ENCODE data around the gene SPNS2.

The SPNS2 gene

DNA sequence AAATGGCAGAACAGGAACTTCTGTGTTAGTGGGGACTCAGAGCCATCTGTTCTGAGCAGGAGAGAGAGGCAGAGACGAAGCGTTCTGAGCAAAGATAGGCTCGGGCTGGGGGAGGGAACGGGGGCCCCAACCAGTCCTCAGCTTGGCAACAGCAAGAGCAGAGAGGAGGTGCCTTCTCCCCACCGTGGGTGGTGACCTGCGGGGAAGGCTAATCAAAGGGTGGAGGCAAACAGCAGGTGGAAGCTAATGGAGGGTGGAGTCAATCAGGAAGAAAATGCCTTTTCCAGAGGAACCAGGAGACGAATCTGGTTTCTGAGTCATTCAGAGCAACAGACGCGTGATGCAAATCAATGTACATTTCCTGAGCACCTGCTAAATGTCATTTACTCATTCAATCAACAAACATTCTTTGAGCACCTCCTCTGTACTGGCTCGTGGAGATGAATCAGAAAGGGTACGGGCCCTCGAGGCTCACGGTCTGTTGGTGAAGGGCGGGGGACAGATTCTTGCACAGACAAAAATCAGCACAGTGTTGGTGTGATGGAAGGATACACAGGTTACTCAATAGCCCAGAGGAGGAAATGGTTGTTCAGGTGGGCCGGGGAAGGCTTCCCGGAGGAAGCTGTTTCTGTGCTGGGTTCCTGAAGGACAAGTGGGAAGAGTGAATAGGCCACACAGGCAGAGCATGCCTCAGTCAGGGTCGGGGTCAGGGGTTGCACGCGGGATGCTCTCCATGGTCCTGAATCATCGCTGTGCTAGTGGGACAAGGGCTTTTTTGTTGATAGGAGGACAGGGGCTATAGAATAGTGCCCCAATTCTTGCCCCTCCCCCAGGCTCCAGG lies 5.7 kb upstream of the SPNS2 start:
- peaks cover 41% of the 10 kb centered on the region for H3K79me1 ChIP-seq (ENCODE audit: low read length)
- peak overlapping the region; percentile 88 for H2BK12ac ChIP-seq (ENCODE audit: low read length)
- peak overlapping the region; percentile 80 for H2BK5ac ChIP-seq (ENCODE audit: low read depth, low read length, poor library complexity)
- H3K14ac ChIP-seq (ENCODE audit: low read length) = peak overlapping the region; percentile 27
- no peak overlapping the region for H2AFZ ChIP-seq (ENCODE audit: insufficient read depth, low read length, poor library complexity)
- H4K8ac ChIP-seq (ENCODE audit: low read depth, low read length) = peak overlapping the region; percentile 28
- H3K9ac ChIP-seq (ENCODE audit: low read length) = no peak overlapping the region
- peaks cover 46 to 49% of the 10 kb centered on the region in 2 experiments for H3K4me1 ChIP-seq (ENCODE audit: control insufficient read depth in 1 of 2, insufficient read depth in 2 of 2, low read length in 2 of 2)
- peak; percentile 95 to 96 for DNase-seq
- no peaks in the 10 kb centered on the region for H3K9me3 ChIP-seq (ENCODE audit: insufficient read depth, low read depth, low read length)
- WGBS (ENCODE audit: extremely low coverage, insufficient coverage, insufficient read length) = no CpG with 5 or more reads among the region's 20 CpGs
- H3K18ac ChIP-seq (ENCODE audit: low read length) = peak overlapping the region; percentile 52
- H3K27ac ChIP-seq (ENCODE audit: low read depth, low read length) = peak overlapping the region; percentile 84
- peak overlapping the region; percentile 76 for H2BK120ac ChIP-seq (ENCODE audit: insufficient read depth, low read length, poor library complexity)
- no peaks in the 10 kb centered on the region for H3K27me3 ChIP-seq (ENCODE audit: insufficient read depth, low read length)
- no peak overlapping the region for H3K4ac ChIP-seq (ENCODE audit: low read depth, low read length)
- H3K4me2 ChIP-seq (ENCODE audit: low read length) = no peak overlapping the region
- H3K79me2 ChIP-seq (ENCODE audit: control insufficient read depth, insufficient read depth, low read length, poor library complexity) = peaks cover 13% of the 10 kb centered on the region
- H4K12ac ChIP-seq (ENCODE audit: low read depth, low read length) = no peak overlapping the region
- H3K23ac ChIP-seq (ENCODE audit: low read length) = no peak overlapping the region
- peak overlapping the region; percentile 70 for H4K91ac ChIP-seq (ENCODE audit: low read depth, low read length)
- peak overlapping the region; percentile 57 for H2AK5ac ChIP-seq (ENCODE audit: low read length)
- no peak overlapping the region for H3K4me3 ChIP-seq (ENCODE audit: low read depth, low read length)
- no peaks in the 10 kb centered on the region for H3K36me3 ChIP-seq (ENCODE audit: control insufficient read depth in 1 of 2, insufficient read depth in 2 of 2, low read length in 2 of 2)

- Histone ChIP-seq H3K4ac (ENCODE audit: low read depth, low read length) (no peak overlapping the region), H3K18ac (ENCODE audit: low read length) (no peak overlapping the region), H2AFZ (ENCODE audit: insufficient read depth, low read length, poor library complexity) (no peak overlapping the region), H3K27ac (ENCODE audit: low read depth, low read length) (no peak overlapping the region), H4K12ac (ENCODE audit: low read depth, low read length) (no peak overlapping the region), H3K23ac (ENCODE audit: low read length) (no peak overlapping the region), H3K14ac (ENCODE audit: low read length) (no peak overlapping the region), H2BK12ac (ENCODE audit: low read length) (peak overlapping the region; percentile 55), H2BK5ac (ENCODE audit: low read depth, low read length, poor library complexity) (no peak overlapping the region), H3K79me2 (ENCODE audit: control insufficient read depth, insufficient read depth, low read length, poor library complexity) (peaks cover 27% of the 10 kb centered on the region), H4K8ac (ENCODE audit: low read depth, low read length) (no peak overlapping the region), H3K4me2 (ENCODE audit: low read length) (no peak overlapping the region), H3K36me3 (ENCODE audit: control insufficient read depth in 1 of 2, insufficient read depth in 2 of 2, low read length in 2 of 2) (no peaks in the 10 kb centered on the region), H3K79me1 (ENCODE audit: low read length) (peaks cover 36% of the 10 kb centered on the region), H3K27me3 (ENCODE audit: insufficient read depth, low read length) (no peaks in the 10 kb centered on the region), H2AK5ac (ENCODE audit: low read length) (peak overlapping the region; percentile 11), H2BK120ac (ENCODE audit: insufficient read depth, low read length, poor library complexity) (peak overlapping the region; percentile 15), H3K4me1 (ENCODE audit: control insufficient read depth in 1 of 2, insufficient read depth in 2 of 2, low read length in 2 of 2) (peaks cover 29 to 42% of the 10 kb centered on the region in 2 experiments), H4K91ac (ENCODE audit: low read depth, low read length) (peak overlapping the region; percentile 58), H3K9me3 (ENCODE audit: insufficient read depth, low read depth, low read length) (no peaks in the 10 kb centered on the region), H3K9ac (ENCODE audit: low read length) (no peak overlapping the region), H3K4me3 (ENCODE audit: low read depth, low read length) (no peak overlapping the region)
- DNase-seq = peak in 1 of 2 donors; percentile 54
- no CpG with 5 or more reads among the region's 23 CpGs for WGBS (ENCODE audit: extremely low coverage, insufficient coverage, insufficient read length)
Measured at GRCh38 chr17:4497101-4497824, 1.4 kb upstream of the SPNS2 start.

GRCh38 chr17:4499431-4500190 lies 930 bp downstream of the SPNS2 start:
- peaks cover 13 to 14% of the 10 kb centered on the region in 2 experiments for H3K36me3 ChIP-seq (ENCODE audit: control insufficient read depth in 1 of 2, insufficient read depth in 2 of 2, low read length in 2 of 2)
- H3K4ac ChIP-seq (ENCODE audit: low read depth, low read length) = peak overlapping the region; percentile 97
- H4K12ac ChIP-seq (ENCODE audit: low read depth, low read length) = no peak overlapping the region
- peaks cover 48 to 54% of the 10 kb centered on the region in 2 experiments for H3K4me1 ChIP-seq (ENCODE audit: control insufficient read depth in 1 of 2, insufficient read depth in 2 of 2, low read length in 2 of 2)
- peak overlapping the region; percentile 19 for H2BK12ac ChIP-seq (ENCODE audit: low read length)
- H3K23ac ChIP-seq (ENCODE audit: low read length) = no peak overlapping the region
- H3K27ac ChIP-seq (ENCODE audit: low read depth, low read length) = peak overlapping the region; percentile 34
- peak overlapping the region; percentile 56 for H3K18ac ChIP-seq (ENCODE audit: low read length)
- H3K4me2 ChIP-seq (ENCODE audit: low read length) = peak overlapping the region; percentile 93
- peaks cover 40% of the 10 kb centered on the region for H3K79me2 ChIP-seq (ENCODE audit: control insufficient read depth, insufficient read depth, low read length, poor library complexity)
- peak overlapping the region; percentile 73 for H2BK5ac ChIP-seq (ENCODE audit: low read depth, low read length, poor library complexity)
- H2AFZ ChIP-seq (ENCODE audit: insufficient read depth, low read length, poor library complexity) = peak overlapping the region; percentile 57
- DNase-seq = no peak
- peak overlapping the region; percentile 88 for H3K14ac ChIP-seq (ENCODE audit: low read length)
- H4K91ac ChIP-seq (ENCODE audit: low read depth, low read length) = peak overlapping the region; percentile 86
- peak overlapping the region; percentile 96 for H3K9ac ChIP-seq (ENCODE audit: low read length)
- peak overlapping the region; percentile 50 for H2AK5ac ChIP-seq (ENCODE audit: low read length)
- H4K8ac ChIP-seq (ENCODE audit: low read depth, low read length) = peak overlapping the region; percentile 72
- H2BK120ac ChIP-seq (ENCODE audit: insufficient read depth, low read length, poor library complexity) = peak overlapping the region; percentile 69
- peak overlapping the region; percentile 88 for H3K4me3 ChIP-seq (ENCODE audit: low read depth, low read length)
- no peaks in the 10 kb centered on the region for H3K9me3 ChIP-seq (ENCODE audit: insufficient read depth, low read depth, low read length)
- H3K79me1 ChIP-seq (ENCODE audit: low read length) = peaks cover 47% of the 10 kb centered on the region
- no peaks in the 10 kb centered on the region for H3K27me3 ChIP-seq (ENCODE audit: insufficient read depth, low read length)
- no CpG with 5 or more reads among the region's 53 CpGs for WGBS (ENCODE audit: extremely low coverage, insufficient coverage, insufficient read length)

- Histone ChIP-seq H2BK5ac (ENCODE audit: low read depth, low read length, poor library complexity) (peak overlapping the region; percentile 73), H3K79me1 (ENCODE audit: low read length) (peaks cover 50% of the 10 kb centered on the region), H3K9ac (ENCODE audit: low read length) (peak overlapping the region; percentile 96), H3K27ac (ENCODE audit: low read depth, low read length) (peak overlapping the region; percentile 34), H4K8ac (ENCODE audit: low read depth, low read length) (peak overlapping the region; percentile 61), H3K4me1 (ENCODE audit: control insufficient read depth in 1 of 2, insufficient read depth in 2 of 2, low read length in 2 of 2) (peaks cover 52 to 60% of the 10 kb centered on the region in 2 experiments), H2AK5ac (ENCODE audit: low read length) (peak overlapping the region; percentile 5), H3K4me3 (ENCODE audit: low read depth, low read length) (peak overlapping the region; percentile 88), H2BK120ac (ENCODE audit: insufficient read depth, low read length, poor library complexity) (peak overlapping the region; percentile 48), H4K12ac (ENCODE audit: low read depth, low read length) (no peak overlapping the region), H3K36me3 (ENCODE audit: control insufficient read depth in 1 of 2, insufficient read depth in 2 of 2, low read length in 2 of 2) (peaks cover 13 to 14% of the 10 kb centered on the region in 2 experiments), H3K18ac (ENCODE audit: low read length) (peak overlapping the region; percentile 56), H4K91ac (ENCODE audit: low read depth, low read length) (peak overlapping the region; percentile 86), H3K27me3 (ENCODE audit: insufficient read depth, low read length) (no peaks in the 10 kb centered on the region), H2BK12ac (ENCODE audit: low read length) (peak overlapping the region; percentile 11), H3K4me2 (ENCODE audit: low read length) (peak overlapping the region; percentile 93), H3K23ac (ENCODE audit: low read length) (no peak overlapping the region), H3K79me2 (ENCODE audit: control insufficient read depth, insufficient read depth, low read length, poor library complexity) (peaks cover 42% of the 10 kb centered on the region), H3K14ac (ENCODE audit: low read length) (peak overlapping the region; percentile 57), H2AFZ (ENCODE audit: insufficient read depth, low read length, poor library complexity) (peak overlapping the region; percentile 57), H3K4ac (ENCODE audit: low read depth, low read length) (peak overlapping the region; percentile 97), H3K9me3 (ENCODE audit: insufficient read depth, low read depth, low read length) (no peaks in the 10 kb centered on the region)
- no CpG with 5 or more reads among the region's 7 CpGs for WGBS (ENCODE audit: extremely low coverage, insufficient coverage, insufficient read length)
- no peak for DNase-seq
Measured at GRCh38 chr17:4500191-4500571, 1.5 kb downstream of the SPNS2 start.

Measured in trophoblast cell (in vitro differentiated cells and primary cell).